Esophagus squamous epithelium (tissue), 4 donors: ENCODE data around the gene COMTD1.

Source experiments
- POLR2A ChIP-seq, 4 donors: fragments of 450-650 bp; IDR thresholded peaks; one replicate each; pipeline ENCODE4 v1.6.1; 2017; ENCODE audit warnings: antibody characterized with exemption in 4 of 4, mild to moderate bottlenecking in 4 of 4, moderate library complexity in 3 of 4
- TF ChIP-seq, protein P1 (sequence below), 6 experiments: fragments of 450-650 bp in 4 of 6; fragments of 200-600 bp in 2 of 6; sonication (generic) in 2 of 6; IDR thresholded peaks; one replicate each; pipeline ENCODE4 v1.5.1; 2016 to 2019; ENCODE audit warnings: antibody characterized with exemption in 6 of 6, mild to moderate bottlenecking in 4 of 6, moderate library complexity in 4 of 6

DNA sequence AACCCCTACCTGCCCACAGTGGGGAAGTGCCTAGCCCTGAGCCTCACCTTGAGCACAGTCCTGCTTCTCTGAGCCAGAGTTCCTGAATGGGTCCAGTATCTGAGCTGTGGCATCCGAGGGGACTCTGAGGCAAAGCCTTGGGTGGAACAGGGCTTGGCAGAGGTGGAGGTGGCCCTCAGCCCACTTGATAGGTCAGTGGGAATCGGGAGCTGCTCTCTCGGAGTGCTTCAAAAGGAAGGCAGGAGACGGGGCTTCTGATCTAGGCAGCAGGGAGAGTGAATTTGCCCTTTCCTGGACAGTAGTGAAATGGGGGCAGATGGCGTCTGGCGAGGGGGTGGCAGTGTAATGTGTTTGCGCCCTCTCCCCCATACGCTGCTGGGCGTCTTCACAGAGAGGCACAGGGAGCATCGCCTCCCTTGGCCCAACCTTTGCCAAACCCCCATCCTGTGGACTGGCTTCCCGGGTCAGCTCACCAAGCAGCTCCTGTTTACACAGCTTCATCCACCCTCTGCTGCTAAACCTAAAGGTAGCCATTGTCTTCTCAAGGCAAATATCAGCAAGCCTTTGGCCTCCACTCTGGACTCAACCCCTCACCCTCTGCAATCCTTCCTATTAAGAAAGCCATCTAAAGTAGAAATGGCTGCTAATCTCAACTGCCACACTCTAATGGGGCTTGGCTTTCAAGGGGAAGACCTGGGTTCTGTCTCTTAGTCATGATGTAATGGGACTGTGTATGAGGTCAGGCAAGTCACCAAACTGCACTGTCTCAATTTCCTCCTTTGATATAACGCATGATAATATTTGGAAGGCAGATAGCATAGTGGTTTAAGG, 46.3 kb downstream of the COMTD1 start:
- TF ChIP-seq, protein P1, sequence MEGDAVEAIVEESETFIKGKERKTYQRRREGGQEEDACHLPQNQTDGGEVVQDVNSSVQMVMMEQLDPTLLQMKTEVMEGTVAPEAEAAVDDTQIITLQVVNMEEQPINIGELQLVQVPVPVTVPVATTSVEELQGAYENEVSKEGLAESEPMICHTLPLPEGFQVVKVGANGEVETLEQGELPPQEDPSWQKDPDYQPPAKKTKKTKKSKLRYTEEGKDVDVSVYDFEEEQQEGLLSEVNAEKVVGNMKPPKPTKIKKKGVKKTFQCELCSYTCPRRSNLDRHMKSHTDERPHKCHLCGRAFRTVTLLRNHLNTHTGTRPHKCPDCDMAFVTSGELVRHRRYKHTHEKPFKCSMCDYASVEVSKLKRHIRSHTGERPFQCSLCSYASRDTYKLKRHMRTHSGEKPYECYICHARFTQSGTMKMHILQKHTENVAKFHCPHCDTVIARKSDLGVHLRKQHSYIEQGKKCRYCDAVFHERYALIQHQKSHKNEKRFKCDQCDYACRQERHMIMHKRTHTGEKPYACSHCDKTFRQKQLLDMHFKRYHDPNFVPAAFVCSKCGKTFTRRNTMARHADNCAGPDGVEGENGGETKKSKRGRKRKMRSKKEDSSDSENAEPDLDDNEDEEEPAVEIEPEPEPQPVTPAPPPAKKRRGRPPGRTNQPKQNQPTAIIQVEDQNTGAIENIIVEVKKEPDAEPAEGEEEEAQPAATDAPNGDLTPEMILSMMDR (IDR thresholded peaks at IDR 0.05), result no peak
- TF ChIP-seq POLR2A (IDR thresholded peaks at IDR 0.05), result no peak
